Measurements from ENCODE around the gene PPP2R5C. TPM values are rescaled to one million over a fixed set of nuclear protein-coding genes. Genes with fewer than 3 reads are reported as not detected.

The PPP2R5C gene
- total and polyA plus RNA-seq, 7 donors: 18.2 to 76.6 (median 57.1) TPM

DNA sequence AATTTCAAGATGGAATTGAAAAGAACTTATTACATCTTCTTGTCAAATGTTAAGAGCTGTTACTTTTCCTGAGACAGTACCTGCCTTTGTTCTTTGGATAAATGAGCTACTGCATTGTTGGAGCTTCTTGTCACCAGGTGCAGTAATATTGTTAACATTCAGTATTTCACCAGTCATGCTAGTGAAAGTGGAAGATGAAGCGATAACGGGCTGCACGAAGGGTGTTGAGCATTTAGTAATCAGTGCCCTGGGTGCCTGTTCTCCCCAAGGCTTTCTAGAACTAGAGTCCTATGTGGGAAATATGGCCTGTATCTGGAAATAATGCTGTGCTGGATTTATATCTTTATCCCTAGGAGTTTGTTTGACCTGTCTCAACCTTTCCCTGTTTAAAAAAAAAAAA, 83.2 kb downstream of the PPP2R5C start:
- intact Hi-C loops (cut with DNase I): loop anchor here in 1 of 2 donors (5.0 kb wide), 2 partner anchors 72 to 137 kb away; no protein-coding TSS in a partner anchor
- no peak for ATAC-seq
- Histone ChIP-seq H3K4me3 (no peak overlapping the region), H3K36me3 (ENCODE audit: insufficient read depth in 1 of 2, low read depth in 1 of 2) (no peaks in the 10 kb centered on the region), H3K27me3 (ENCODE audit: insufficient read depth in 3 of 3, low read length in 2 of 3) (no peaks in the 10 kb centered on the region), H3K4me1 (peaks cover 17% of the 10 kb centered on the region), H3K9me3 (no peaks in the 10 kb centered on the region), H3K27ac (no peak overlapping the region)
- no peak for DNase-seq
- 92 to 94% (median 93%) methylated on average over 3 of the region's 3 CpGs for WGBS, 3 donors
- TF ChIP-seq, protein P1, sequence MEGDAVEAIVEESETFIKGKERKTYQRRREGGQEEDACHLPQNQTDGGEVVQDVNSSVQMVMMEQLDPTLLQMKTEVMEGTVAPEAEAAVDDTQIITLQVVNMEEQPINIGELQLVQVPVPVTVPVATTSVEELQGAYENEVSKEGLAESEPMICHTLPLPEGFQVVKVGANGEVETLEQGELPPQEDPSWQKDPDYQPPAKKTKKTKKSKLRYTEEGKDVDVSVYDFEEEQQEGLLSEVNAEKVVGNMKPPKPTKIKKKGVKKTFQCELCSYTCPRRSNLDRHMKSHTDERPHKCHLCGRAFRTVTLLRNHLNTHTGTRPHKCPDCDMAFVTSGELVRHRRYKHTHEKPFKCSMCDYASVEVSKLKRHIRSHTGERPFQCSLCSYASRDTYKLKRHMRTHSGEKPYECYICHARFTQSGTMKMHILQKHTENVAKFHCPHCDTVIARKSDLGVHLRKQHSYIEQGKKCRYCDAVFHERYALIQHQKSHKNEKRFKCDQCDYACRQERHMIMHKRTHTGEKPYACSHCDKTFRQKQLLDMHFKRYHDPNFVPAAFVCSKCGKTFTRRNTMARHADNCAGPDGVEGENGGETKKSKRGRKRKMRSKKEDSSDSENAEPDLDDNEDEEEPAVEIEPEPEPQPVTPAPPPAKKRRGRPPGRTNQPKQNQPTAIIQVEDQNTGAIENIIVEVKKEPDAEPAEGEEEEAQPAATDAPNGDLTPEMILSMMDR (IDR thresholded peaks at IDR 0.05): no peak

DNA sequence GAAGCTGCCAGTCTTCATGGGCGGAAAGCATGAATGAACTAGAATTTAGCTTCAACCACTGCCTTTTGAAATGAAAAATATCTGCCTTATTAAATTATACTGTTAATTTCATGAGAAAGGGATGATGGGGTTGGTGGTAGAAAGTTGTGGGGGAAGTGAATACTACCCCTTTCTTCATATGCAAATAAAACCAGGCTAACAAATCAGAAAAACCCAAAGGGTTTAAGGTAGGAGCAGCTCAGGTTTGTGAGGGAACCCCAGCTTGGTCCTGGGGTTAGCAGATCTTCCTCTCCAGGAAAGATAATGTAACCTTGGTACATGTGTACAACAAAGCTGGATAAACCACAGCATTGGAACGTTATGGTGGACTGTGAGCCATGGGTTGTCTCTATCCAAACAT, 84.0 kb downstream of the PPP2R5C start:
- TF ChIP-seq, protein P1 (IDR thresholded peaks at IDR 0.05): no peak
- 62 to 79% (median 75%) methylated on average over 2 of the region's 2 CpGs for WGBS, 3 donors
- intact Hi-C loops (cut with DNase I): no loop called here
- H3K27me3 ChIP-seq (ENCODE audit: insufficient read depth in 3 of 3, low read length in 2 of 3): no peaks in the 10 kb centered on the region
- no peak overlapping the region for H3K4me3 ChIP-seq
- peaks cover 16% of the 10 kb centered on the region for H3K4me1 ChIP-seq
- H3K9me3 ChIP-seq: no peaks in the 10 kb centered on the region
- ATAC-seq: no peak
- DNase-seq: no peak
- no peaks in the 10 kb centered on the region for H3K36me3 ChIP-seq (ENCODE audit: insufficient read depth in 1 of 2, low read depth in 1 of 2)
- no peak overlapping the region for H3K27ac ChIP-seq

DNA sequence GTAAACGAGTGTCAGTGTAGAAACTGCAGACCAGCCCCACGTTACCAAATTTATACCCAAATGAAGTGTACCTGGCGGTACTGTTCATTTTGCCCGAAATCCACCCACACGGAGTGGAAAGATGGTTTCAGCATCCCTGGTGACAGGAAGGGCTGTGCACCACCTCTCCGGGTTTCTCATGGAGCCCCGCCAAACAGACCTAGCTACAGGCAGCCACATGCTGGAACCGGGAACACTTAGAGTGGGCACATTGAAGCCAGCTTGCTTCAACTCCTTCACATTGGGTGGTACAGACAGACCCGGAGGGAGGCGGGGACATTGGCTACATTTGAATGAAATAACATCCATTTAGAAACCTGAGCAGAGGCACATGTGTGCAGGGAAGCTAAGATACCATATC, 84.4 kb downstream of the PPP2R5C start:
- H3K4me3 ChIP-seq: no peak overlapping the region
- intact Hi-C loops (cut with DNase I): no loop called here
- ATAC-seq (no peak), DNase-seq (no peak)
- H3K27me3 ChIP-seq (ENCODE audit: insufficient read depth in 3 of 3, low read length in 2 of 3): no peaks in the 10 kb centered on the region
- H3K27ac ChIP-seq: no peak overlapping the region
- H3K36me3 ChIP-seq (ENCODE audit: insufficient read depth in 1 of 2, low read depth in 1 of 2): no peaks in the 10 kb centered on the region
- H3K9me3 ChIP-seq: no peaks in the 10 kb centered on the region
- TF ChIP-seq, protein P1 (IDR thresholded peaks at IDR 0.05): no peak
- 71 to 81% (median 74%) methylated on average over 10 of the region's 10 CpGs for WGBS, 3 donors
- H3K4me1 ChIP-seq: peaks cover 16% of the 10 kb centered on the region

DNA sequence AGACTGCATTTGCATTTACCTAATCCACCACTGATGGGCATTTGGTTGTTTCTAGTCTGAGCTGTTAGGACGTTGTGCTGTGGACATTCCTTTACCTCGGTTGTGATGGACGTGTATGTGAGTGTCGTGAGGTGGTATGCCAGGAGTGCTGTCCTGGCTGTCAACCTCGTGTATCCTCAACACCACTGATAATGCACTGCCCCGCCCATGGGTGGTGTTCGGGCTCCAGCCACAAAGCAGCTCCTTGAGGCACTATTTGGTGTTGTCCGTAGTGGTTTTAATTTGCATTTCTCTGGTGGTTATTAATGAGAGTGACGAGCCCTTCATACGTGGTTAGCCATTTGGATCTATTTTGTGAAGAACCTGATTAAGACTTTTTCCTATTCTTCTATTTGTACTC, 87.6 kb downstream of the PPP2R5C start:
- DNase-seq (no peak), ATAC-seq (no peak)
- Histone ChIP-seq H3K9me3 (no peaks in the 10 kb centered on the region), H3K36me3 (ENCODE audit: insufficient read depth in 1 of 2, low read depth in 1 of 2) (no peaks in the 10 kb centered on the region), H3K27ac (no peak overlapping the region), H3K4me3 (no peak overlapping the region), H3K27me3 (ENCODE audit: insufficient read depth in 3 of 3, low read length in 2 of 3) (no peaks in the 10 kb centered on the region), H3K4me1 (peaks cover 37% of the 10 kb centered on the region)
- intact Hi-C loops (cut with DNase I): no loop called here
- 66 to 79% (median 70%) methylated on average over 10 of the region's 10 CpGs for WGBS, 3 donors
- TF ChIP-seq, protein P1 (IDR thresholded peaks at IDR 0.05): no peak

DNA sequence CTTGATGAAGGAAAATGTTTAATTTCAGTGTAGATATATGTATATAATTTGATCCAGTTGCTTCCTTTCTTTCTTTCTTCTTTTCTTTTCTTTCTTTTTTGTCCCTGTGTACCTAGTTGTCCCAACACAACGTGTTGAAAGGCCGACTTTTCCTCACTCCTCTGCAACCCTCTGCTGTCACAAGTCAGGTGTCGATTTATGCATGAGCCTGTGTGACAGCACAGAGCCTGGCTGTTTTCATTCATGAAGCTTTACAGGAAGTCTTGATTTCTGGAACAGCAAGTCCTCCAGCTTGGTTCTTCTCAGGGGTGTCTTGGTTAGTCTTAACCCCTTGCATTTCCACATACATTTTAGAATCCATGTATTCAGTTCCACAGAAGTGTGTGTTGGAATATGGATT, 88.1 kb downstream of the PPP2R5C start:
- intact Hi-C loops (cut with DNase I): no loop called here
- no peak for ATAC-seq
- no peak overlapping the region for H3K27ac ChIP-seq

More for the DNA sequence above, 88.1 kb downstream of the PPP2R5C start:
- DNase-seq: no peak
- H3K9me3 ChIP-seq: no peaks in the 10 kb centered on the region
- H3K36me3 ChIP-seq (ENCODE audit: insufficient read depth in 1 of 2, low read depth in 1 of 2): no peaks in the 10 kb centered on the region
- H3K4me3 ChIP-seq: no peak overlapping the region
- WGBS, 3 donors: 56 to 62% (median 58%) methylated on average over 3 of the region's 3 CpGs
- peaks cover 37% of the 10 kb centered on the region for H3K4me1 ChIP-seq
- no peaks in the 10 kb centered on the region for H3K27me3 ChIP-seq (ENCODE audit: insufficient read depth in 3 of 3, low read length in 2 of 3)
- TF ChIP-seq, protein P1 (IDR thresholded peaks at IDR 0.05): no peak

Data from psoas muscle (tissue), 8 donors.